Measurements from ENCODE around the gene NUTM2B.
"Not testable (repeated sequence)": the region's sequence is repeated elsewhere in the genome, so short reads cannot be mapped to it uniquely, and the experiment has no call there.

Gene NUTM2B

GRCh38 chr10:79744844-79745243 is 41.8 kb downstream of the NUTM2B start:
- not testable (repeated sequence) for DNase-seq (ENCODE audit: low spot score)

GRCh38 chr10:79748510-79748909 is 45.5 kb downstream of the NUTM2B start:
- not testable (repeated sequence) for DNase-seq (ENCODE audit: low spot score)

GRCh38 chr10:79753601-79754000 is 50.6 kb downstream of the NUTM2B start:
- DNase-seq (ENCODE audit: low spot score): not testable (repeated sequence)

- DNase-seq (ENCODE audit: low spot score): peak; percentile 3
These were observed 55.4 kb downstream of the NUTM2B start for GRCh38 chr10:79758297-79758993.

Measured in AG20443 (cell line).